DMS53 treated with DMSO at 0.1 percent for 48 hours (cell line): Measurements from ENCODE around the gene CYB5R4.
A peak's percentile ranks its signal among the peaks of the same experiment; 100 is the strongest.

ENCODE experiments used
- DNase-seq: peaks from one replicate; lab custom pipeline; 2025; ENCODE audit not compliant: unreplicated experiment; lab: John Stamatoyannopoulos, UW

Gene CYB5R4

GRCh38 chr6:83859410-83860358 lies at the start of gene CYB5R4:
Gene CYB5R4, plus strand, starts transcription at chr6:83859689. Its CDS starts 94 bp downstream, at chr6:83859783.
- DNase-seq = peak; percentile 76

GRCh38 chr6:83812595-83812994 lies 46.9 kb upstream of the CYB5R4 start:
- DNase-seq = no peak

GRCh38 chr6:83815631-83816272 lies 43.7 kb upstream of the CYB5R4 start:
- DNase-seq = peak; percentile 33

- no peak for DNase-seq
Measured at GRCh38 chr6:83822629-83823169, 36.8 kb upstream of the CYB5R4 start.

- no peak for DNase-seq
Measured at GRCh38 chr6:83824388-83824801, 35.1 kb upstream of the CYB5R4 start.

GRCh38 chr6:83824831-83825230 lies 34.7 kb upstream of the CYB5R4 start:
- no peak for DNase-seq

- no peak for DNase-seq
Measured at GRCh38 chr6:83827050-83827449, 32.4 kb upstream of the CYB5R4 start.

GRCh38 chr6:83838727-83839126 lies 20.8 kb upstream of the CYB5R4 start:
- no peak for DNase-seq

- DNase-seq = no peak
Measured at GRCh38 chr6:83844170-83844569, 15.3 kb upstream of the CYB5R4 start.

GRCh38 chr6:83846291-83846690 lies 13.2 kb upstream of the CYB5R4 start:
- no peak for DNase-seq

- DNase-seq = no peak
Measured at GRCh38 chr6:83847179-83847578, 12.3 kb upstream of the CYB5R4 start.

- DNase-seq = no peak
Measured at GRCh38 chr6:83849127-83849526, 10.4 kb upstream of the CYB5R4 start.

- no peak for DNase-seq
Measured at GRCh38 chr6:83849610-83850009, 9.9 kb upstream of the CYB5R4 start.

GRCh38 chr6:83852528-83853177 lies 6.8 kb upstream of the CYB5R4 start:
- no peak for DNase-seq

GRCh38 chr6:83853178-83854000 lies 6.1 kb upstream of the CYB5R4 start, which contains the start of gene RIPPLY2:
Gene RIPPLY2, plus strand, starts transcription at chr6:83853360. Its CDS starts 57 bp downstream, at chr6:83853417.
- peak; percentile 67 for DNase-seq

GRCh38 chr6:83854001-83854501 lies 5.4 kb upstream of the CYB5R4 start:
- DNase-seq = peak; percentile 67

- DNase-seq = no peak
Measured at GRCh38 chr6:83854766-83855165, 4.7 kb upstream of the CYB5R4 start.

GRCh38 chr6:83860359-83860755 lies 868 bp downstream of the CYB5R4 start:
- no peak for DNase-seq

GRCh38 chr6:83860782-83861495 lies 1.4 kb downstream of the CYB5R4 start:
- no peak for DNase-seq
